HUES64 (cell line): ENCODE data around the gene NTSR1.

Experiments
- H3K27ac ChIP-seq: 2 replicates; pipeline ENCODE4 v1.7.0; 2013; ENCODE audit warnings: low read depth, low read length, inconsistent platforms
- H3K27me3 ChIP-seq: 2 replicates; pipeline ENCODE4 v1.6.1; 2013; ENCODE audit warnings: mild to moderate bottlenecking, low read length; ENCODE audit not compliant: insufficient read depth
- H3K36me3 ChIP-seq: 2 replicates; pipeline ENCODE4 v1.6.1; 2013; ENCODE audit warnings: mild to moderate bottlenecking, low read length; ENCODE audit not compliant: insufficient read depth
- H3K4me1 ChIP-seq: 2 replicates; pipeline ENCODE4 v1.6.1; 2013; ENCODE audit warnings: mild to moderate bottlenecking, low read length, moderate library complexity; ENCODE audit not compliant: insufficient read depth
- H3K4me3 ChIP-seq: 2 replicates; pipeline ENCODE4 v1.5.1; 2013; ENCODE audit warnings: mild to moderate bottlenecking, low read length, moderate library complexity
- H3K9ac ChIP-seq: 2 replicates; pipeline ENCODE4 v1.6.1; 2013; ENCODE audit warnings: mild to moderate bottlenecking, low read depth, low read length
- H3K9me3 ChIP-seq: 2 replicates; pipeline ENCODE4 v1.6.1; 2013; ENCODE audit warnings: low read depth, low read length; ENCODE audit not compliant: insufficient read depth
- WGBS: fragments of 150-250, 120-280 bp; methylation state at CpG from one replicate; pipeline ENCODE4 v1.1.7; 2013; ENCODE audit warnings: missing lambda C conversion rate; 5-methylcytosine and 5-hydroxymethylcytosine counted together

The NTSR1 gene

DNA sequence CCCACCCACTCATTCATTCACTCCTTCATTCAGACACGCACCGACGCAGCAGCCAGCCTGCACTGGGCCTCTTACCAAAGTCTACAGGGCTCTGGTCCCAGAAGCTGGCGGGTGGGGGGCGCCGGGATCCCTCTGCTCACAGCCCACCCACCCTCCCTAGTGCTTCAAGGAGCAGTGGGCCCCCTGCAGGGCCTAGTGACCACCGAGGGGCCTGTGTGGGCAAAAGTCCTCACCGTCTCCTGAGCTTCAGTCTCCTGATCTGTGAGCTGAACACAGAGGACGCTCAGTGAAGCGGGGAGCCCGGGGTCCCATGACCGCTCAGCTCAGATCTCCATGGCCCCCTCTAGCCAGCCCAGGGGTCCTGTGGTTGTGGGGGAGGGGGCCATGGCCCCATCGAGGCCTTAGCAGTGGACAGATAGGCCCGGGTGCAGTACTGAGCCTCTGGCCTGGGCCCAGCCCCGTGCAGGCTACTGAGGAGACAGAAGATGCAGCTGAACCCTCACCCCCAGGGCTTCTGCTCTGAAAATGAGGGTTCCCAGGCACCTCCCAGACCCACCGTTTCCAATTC lies 54.2 kb downstream of the NTSR1 start:
- 93% methylated on average over 16 of the region's 16 CpGs for WGBS
- Histone ChIP-seq H3K27ac (no peak overlapping the region), H3K36me3 (no peaks in the 10 kb centered on the region), H3K9me3 (no peaks in the 10 kb centered on the region), H3K27me3 (no peaks in the 10 kb centered on the region; the same call in 1 of the 2 replicates), H3K4me1 (0 out of 2 replicates have a peak, but pooled peaks cover 4% of the 10 kb centered on the region), H3K9ac (no peak overlapping the region), H3K4me3 (no peak overlapping the region)

DNA sequence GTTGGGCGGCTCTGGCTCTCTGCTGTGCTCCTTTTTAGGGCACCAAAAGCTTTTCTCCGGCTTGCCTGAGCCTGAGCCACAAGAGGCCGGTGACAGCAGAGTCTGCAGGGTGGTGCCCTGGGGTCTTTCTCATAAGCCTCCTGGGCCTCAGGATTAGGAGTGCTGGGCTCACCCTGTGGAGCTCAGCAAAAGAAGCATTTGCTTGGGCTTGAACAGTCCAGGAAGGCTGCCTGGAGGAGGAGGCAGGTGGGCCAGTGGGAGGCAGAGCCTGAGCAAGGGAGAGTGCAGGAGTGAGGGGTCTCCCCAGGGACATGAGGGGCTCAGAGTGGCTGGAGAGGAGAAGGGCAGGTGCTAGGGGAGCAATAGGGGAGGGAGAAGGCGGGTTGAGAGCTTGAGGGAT lies 54.8 kb downstream of the NTSR1 start:
- Histone ChIP-seq H3K27me3 (no peaks in the 10 kb centered on the region; the same call in 1 of the 2 replicates), H3K4me3 (no peak overlapping the region), H3K4me1 (0 out of 2 replicates have a peak, but pooled peaks cover 4% of the 10 kb centered on the region), H3K9me3 (no peaks in the 10 kb centered on the region), H3K27ac (no peak overlapping the region), H3K36me3 (no peaks in the 10 kb centered on the region), H3K9ac (no peak overlapping the region)
- 92% methylated on average over 4 of the region's 4 CpGs for WGBS

DNA sequence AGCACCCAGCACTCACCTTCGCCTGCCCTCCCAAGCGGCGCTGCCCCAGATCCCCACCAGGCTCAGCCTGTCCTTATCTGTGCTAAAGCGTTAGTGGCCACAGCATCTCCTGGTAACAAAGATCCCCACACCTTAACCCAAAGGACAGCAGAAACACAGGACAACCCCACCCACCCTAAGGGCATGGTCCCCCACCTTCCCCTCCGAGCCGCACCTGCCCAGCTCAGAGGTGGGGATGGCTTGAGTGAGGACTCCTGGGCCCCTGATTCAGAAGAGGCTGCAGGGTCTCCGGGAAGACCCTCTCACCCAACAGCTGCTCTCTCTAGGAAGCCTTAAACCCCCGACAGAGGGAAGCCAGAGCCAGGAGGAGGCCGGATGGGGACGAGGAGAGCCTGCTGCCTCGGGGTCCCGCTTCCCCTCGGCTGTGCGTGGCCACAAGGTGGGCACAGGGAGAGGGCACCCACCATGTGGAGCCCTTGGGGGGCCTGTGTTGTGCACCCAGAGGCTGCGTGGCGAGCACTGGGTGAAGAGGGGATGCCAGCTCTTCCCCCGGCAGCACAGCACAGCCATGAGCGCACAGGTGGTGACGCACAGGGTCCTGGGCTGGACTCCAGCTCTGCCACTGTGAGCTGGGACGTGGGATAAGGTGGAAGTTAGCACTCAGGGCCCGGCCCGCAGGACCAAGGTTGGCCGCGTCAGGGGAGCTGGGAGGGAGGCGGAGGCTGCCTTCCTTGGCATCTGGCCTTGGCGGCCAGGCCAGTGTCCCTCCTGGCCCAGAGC lies 55.7 kb downstream of the NTSR1 start:
- H3K27ac ChIP-seq: no peak overlapping the region
- no peak overlapping the region for H3K9ac ChIP-seq

DNA sequence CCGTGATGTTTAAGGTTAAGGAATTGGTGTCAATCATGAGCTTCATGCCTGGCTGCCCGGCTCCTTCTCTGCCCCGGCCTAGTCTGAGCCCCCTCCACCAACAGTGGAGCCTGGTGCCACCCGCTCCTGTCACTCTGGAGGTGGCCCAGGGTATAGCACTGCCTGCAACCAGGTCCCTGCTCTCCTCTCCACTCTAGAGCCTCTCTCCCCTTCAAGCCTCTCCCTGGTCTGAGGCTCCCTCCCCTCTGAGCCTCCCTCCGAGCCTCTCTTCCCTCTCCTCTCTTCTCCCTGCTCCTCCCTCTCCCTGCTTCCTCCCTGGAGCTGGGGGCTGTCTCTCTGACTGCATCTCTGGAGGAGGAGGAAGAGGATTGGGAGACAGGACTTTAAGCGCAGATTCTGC lies 56.4 kb downstream of the NTSR1 start:
- no peak overlapping the region for H3K27ac ChIP-seq
- 0 out of 2 replicates have a peak, but pooled peaks cover 4% of the 10 kb centered on the region for H3K4me1 ChIP-seq
- no peaks in the 10 kb centered on the region for H3K27me3 ChIP-seq
- no peaks in the 10 kb centered on the region for H3K36me3 ChIP-seq
- H3K9me3 ChIP-seq: no peaks in the 10 kb centered on the region
- no peak overlapping the region for H3K4me3 ChIP-seq
- H3K9ac ChIP-seq: no peak overlapping the region
- WGBS: 79% methylated on average over 6 of the region's 6 CpGs

More for the DNA sequence above, 55.7 kb downstream of the NTSR1 start:
- Histone ChIP-seq H3K27me3 (no peaks in the 10 kb centered on the region), H3K4me3 (no peak overlapping the region), H3K9me3 (no peaks in the 10 kb centered on the region), H3K4me1 (0 out of 2 replicates have a peak, but pooled peaks cover 4% of the 10 kb centered on the region), H3K36me3 (no peaks in the 10 kb centered on the region)
- WGBS: 93% methylated on average over 26 of the region's 26 CpGs

DNA sequence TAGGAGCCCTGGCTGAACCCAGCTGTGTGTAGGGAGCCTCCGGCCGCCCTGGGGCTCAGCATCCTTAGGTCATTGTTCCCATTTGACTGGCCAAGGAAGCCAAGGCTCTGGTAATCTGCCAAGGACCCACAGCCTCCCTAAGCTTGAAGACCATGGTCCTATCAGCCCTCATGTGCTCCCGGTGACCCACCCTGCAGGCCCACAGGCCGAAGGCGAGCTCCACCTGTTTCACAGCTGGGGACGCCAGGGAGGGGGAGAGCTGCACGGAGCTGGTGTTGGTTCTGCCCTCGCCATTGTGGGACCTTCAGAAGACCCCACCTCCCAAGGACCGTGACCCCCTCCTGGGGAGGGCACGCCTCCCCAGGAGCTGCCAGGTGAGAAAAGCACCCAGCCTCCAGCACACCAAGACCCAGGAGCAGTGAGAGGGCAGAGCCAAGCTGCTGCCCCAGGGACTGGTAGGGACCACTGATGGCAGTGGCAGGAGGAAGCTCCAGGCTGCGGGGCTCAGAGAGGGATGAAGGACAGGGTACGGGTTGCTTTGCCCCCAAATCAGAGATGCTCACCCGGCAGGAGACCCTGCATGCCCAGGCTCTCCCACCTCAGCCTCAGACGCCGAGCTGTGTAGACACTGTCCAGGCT lies 56.9 kb downstream of the NTSR1 start:
- Histone ChIP-seq H3K4me1 (0 out of 2 replicates have a peak, but pooled peaks cover 2% of the 10 kb centered on the region), H3K27ac (no peak overlapping the region), H3K9me3 (no peaks in the 10 kb centered on the region), H3K27me3 (no peaks in the 10 kb centered on the region), H3K9ac (no peak overlapping the region), H3K36me3 (no peaks in the 10 kb centered on the region), H3K4me3 (no peak overlapping the region)
- WGBS: 94% methylated on average over 15 of the region's 15 CpGs

DNA sequence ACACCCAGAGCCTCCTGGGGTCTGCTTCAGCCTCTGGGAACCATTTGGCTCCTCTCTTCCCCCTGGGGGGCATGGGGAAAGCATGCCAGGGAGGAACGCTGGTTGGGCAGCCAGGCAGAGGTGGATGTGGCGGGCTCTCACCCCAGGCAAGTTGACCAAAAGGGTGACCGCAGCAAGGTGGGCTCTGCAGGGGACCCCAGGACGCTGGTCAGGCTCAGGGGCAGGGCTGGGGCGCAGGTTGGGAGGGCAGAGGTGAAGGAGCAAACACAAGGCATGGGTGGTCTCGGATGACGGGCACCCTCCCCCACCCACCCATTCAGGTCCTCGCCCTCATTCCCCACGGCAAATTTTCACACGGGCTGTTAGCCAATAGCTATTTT lies 57.4 kb downstream of the NTSR1 start:
- no peak overlapping the region for H3K27ac ChIP-seq

DNA sequence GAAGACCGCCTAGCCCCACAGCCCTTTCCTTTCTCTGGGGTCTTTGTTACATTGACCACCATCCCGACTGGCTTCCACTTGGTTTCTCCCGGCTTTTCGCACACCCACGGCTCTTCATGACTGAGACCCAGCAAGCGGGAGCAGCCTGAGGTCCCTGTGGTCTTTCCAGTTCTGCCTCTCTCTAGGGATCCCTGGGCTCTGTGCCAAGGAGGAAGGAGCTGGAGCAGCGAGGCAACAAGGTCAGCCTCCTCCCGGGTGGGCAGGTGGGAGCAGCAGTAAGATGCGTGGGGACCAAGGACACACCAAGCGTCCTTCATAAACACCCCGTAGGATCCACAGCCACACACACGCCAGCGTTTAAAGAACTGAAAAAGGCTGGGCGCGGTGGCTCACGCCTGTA lies 58.1 kb downstream of the NTSR1 start:
- no peaks in the 10 kb centered on the region for H3K9me3 ChIP-seq
- H3K9ac ChIP-seq: no peak overlapping the region
- 93% methylated on average over 16 of the region's 16 CpGs for WGBS
- no peak overlapping the region for H3K27ac ChIP-seq
- H3K27me3 ChIP-seq: no peaks in the 10 kb centered on the region
- H3K4me3 ChIP-seq: no peak overlapping the region
- H3K36me3 ChIP-seq: no peaks in the 10 kb centered on the region
- no peaks in the 10 kb centered on the region for H3K4me1 ChIP-seq

More for the DNA sequence above, 57.4 kb downstream of the NTSR1 start:
- Histone ChIP-seq H3K4me3 (no peak overlapping the region), H3K4me1 (no peaks in the 10 kb centered on the region), H3K27me3 (no peaks in the 10 kb centered on the region), H3K9me3 (no peaks in the 10 kb centered on the region), H3K36me3 (no peaks in the 10 kb centered on the region), H3K9ac (no peak overlapping the region)
- WGBS: 84% methylated on average over 2 of the region's 10 CpGs

DNA sequence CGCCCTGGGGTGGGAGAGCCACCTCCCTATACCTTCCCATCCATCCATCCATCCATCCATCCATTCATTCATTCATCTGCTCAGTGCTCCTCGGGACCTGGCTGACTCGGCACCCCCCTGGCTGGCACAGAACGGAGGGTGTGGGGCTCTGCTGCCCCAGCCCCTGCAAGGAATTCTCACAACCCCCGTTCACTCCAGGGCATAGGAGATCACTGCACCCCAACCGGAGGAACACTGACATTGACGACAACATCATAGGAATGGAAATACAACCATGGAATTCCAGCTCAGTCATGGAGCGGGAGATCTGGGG lies 59.6 kb downstream of the NTSR1 start:
- no peak overlapping the region for H3K27ac ChIP-seq
- 91% methylated on average over 8 of the region's 8 CpGs for WGBS
- H3K27me3 ChIP-seq: no peaks in the 10 kb centered on the region
- H3K4me3 ChIP-seq: no peak overlapping the region
- no peaks in the 10 kb centered on the region for H3K9me3 ChIP-seq
- no peaks in the 10 kb centered on the region for H3K36me3 ChIP-seq
- H3K9ac ChIP-seq: no peak overlapping the region
- no peaks in the 10 kb centered on the region for H3K4me1 ChIP-seq

DNA sequence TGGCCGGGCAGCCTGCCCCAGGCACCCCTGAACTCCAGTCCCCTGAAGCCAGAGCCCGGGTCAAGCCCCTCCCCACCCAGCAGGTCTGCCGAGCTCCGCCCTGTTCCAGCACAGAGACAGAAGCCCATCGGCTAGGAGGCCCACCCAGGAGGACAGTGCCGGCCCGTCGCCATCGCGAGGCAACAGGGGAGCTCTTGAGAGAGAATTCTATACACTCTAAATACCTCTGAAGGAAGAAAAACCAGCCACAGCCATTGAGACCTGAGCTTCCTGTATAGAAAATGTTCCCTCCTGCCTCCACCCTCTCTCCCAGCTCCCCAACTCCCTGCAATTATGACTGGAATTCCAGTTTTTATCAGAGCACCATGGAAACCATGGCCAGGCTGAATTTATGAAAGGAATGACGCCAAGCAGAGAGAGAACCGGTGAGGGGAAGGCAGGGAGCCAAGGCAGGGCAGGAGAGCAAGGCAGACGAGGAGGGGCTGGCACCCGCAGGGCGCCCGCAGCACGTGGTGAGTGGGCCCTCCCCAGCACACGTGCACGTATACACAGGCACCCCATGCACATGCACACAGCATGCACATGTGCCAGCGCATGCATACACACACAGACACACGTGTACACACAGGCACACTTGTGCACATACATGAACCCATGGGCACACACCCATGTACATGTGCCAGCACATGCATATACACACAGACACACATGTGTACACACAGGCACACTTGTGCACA lies 60.1 kb downstream of the NTSR1 start:
- no peak overlapping the region for H3K27ac ChIP-seq
- no peaks in the 10 kb centered on the region for H3K27me3 ChIP-seq
- no peaks in the 10 kb centered on the region for H3K9me3 ChIP-seq
- no peaks in the 10 kb centered on the region for H3K36me3 ChIP-seq
- H3K4me3 ChIP-seq: no peak overlapping the region
- no peak overlapping the region for H3K9ac ChIP-seq
- WGBS: 72% methylated on average over 21 of the region's 21 CpGs
- H3K4me1 ChIP-seq: no peaks in the 10 kb centered on the region

DNA sequence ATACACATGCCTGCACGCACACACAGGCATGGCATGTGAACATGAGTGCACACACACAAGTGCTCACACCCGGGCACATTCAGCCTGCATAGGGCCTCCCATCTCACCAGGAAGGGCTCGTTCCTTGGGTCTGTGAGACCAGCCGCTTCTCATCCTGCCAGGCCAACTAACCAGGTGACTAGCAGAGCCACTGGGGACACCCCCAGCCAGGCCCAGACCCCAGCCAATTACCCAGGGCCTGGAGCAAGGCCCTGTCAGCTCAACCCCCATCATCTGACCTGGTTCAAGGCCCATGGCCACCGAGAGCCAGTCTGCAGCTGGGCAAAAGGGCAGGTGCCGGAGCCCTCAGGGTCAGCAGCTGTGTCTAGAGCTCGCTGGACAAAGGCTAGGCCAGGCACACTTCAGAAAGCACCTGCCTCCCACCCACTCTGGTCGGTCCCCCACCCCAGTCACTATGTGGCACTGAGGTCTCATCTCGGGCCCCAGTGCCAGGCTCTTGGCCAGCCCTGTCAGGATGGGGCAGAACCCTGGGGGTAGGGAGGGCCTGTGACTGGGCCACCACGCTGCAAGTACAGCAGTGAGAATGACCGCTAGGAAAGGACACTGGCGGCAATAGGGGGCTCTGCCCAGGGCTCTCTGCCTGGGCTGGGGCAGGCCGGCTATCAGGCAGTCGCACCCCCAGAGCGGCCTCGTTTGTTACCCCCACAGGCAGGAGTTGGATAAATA lies 60.9 kb downstream of the NTSR1 start:
- no peaks in the 10 kb centered on the region for H3K36me3 ChIP-seq
- 92% methylated on average over 16 of the region's 16 CpGs for WGBS
- H3K9ac ChIP-seq: no peak overlapping the region
- no peaks in the 10 kb centered on the region for H3K27me3 ChIP-seq
- H3K27ac ChIP-seq: no peak overlapping the region
- H3K4me1 ChIP-seq: no peaks in the 10 kb centered on the region
- no peak overlapping the region for H3K4me3 ChIP-seq
- H3K9me3 ChIP-seq: no peaks in the 10 kb centered on the region
